ENCODE data around the gene TMOD1.
"Not testable (repeated sequence)": the region's sequence is repeated elsewhere in the genome, so short reads cannot be mapped to it uniquely, and the experiment has no call there.

The TMOD1 gene

GRCh38 chr9:97501177-97501971, at the start of gene TMOD1:
TSS of gene TMOD1 (plus strand) at chr9:97501666. CDS start at chr9:97524189, 22,523 bp downstream.
- peak; percentile 20 for DNase-seq (ENCODE audit: low spot score)

GRCh38 chr9:97453573-97453972, 47.9 kb upstream of the TMOD1 start:
- not testable (repeated sequence) for DNase-seq (ENCODE audit: low spot score)

GRCh38 chr9:97456841-97457240, 44.6 kb upstream of the TMOD1 start:
- not testable (repeated sequence) for DNase-seq (ENCODE audit: low spot score)

GRCh38 chr9:97459326-97459725, 42.1 kb upstream of the TMOD1 start:
- no peak for DNase-seq (ENCODE audit: low spot score)

DNA sequence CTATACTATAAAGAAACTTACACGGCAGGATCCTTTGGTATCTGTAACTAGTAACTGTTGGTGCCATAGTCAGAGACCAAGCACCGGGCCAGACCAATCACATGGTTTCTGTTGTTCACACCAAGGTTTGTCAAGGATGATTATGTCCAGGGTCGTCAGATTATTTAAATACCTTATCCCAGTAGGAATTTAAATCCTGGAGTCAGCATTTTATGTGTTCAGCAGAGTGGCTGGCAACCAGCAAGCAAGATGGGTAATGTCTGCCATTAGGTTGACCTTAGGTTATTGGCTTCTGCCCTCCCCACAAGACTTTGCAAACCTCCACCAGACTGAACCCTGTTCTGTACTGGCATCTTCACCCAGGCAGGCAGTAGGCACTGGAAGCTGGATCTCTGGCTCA, 39.3 kb upstream of the TMOD1 start:
- DNase-seq (ENCODE audit: low spot score): no peak

GRCh38 chr9:97462914-97463313, 38.6 kb upstream of the TMOD1 start:
- no peak for DNase-seq (ENCODE audit: low spot score)

DNA sequence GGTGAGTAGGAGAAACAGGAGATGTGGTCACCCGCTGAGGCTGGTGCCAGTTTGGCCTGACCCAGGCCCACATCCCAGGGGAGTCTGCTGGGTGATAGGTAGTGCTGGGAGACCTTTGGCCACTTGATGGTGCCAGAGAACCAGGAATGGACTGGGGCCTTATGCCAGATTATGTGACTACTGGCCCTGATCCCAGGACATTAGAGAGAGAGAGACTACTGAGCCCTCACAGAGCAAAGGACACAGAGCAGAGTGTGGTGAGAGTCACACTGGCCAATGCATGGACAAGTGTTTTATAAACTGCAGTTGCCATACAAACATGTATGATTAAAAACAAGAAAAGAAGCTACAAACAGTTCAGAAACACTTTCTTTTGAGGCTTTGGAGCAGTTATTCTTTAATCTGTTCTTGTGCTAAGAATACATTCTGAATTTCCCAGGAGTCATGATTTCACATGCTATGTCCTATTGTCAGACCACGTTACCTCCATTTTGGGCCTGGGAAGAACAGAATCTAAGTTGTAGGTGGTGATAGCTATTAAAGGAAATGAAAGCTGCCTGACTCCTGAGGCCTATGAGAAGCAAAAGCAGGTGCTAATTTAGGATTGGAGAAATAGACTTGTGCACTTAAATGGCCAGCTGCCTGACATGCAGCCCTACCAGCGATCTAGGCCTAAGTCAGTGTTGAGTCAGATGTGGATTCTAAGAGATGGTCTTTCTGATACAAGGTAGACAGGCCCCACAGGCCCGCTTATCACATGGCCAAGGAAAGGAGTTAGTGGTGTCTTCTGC, 32.6 kb upstream of the TMOD1 start:
- DNase-seq (ENCODE audit: low spot score): peak; percentile 7

- DNase-seq (ENCODE audit: low spot score): no peak
Measured at GRCh38 chr9:97470076-97470475, 31.4 kb upstream of the TMOD1 start.

DNA sequence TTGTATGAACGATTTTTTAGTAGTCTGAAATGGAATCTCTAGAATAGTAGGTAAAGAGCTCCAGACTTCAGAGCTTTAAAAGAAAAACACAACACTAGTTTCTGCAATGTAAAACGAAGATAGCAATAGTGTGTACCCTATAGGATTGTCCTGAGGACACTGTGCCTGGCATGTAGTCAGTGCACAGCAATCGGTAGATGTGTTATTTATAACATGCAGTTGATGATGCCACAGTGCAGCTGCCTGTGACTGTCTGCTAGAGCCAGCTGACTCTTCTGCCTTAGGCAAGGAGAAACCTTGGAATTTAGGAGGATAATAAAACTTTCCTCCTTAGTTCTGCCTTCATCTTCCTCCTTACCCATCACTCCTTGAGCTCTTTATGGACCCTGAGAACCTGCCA, 27.7 kb upstream of the TMOD1 start:
- no peak for DNase-seq (ENCODE audit: low spot score)

GRCh38 chr9:97474372-97474925, 27.0 kb upstream of the TMOD1 start:
- no peak for DNase-seq (ENCODE audit: low spot score)

GRCh38 chr9:97475059-97475458, 26.4 kb upstream of the TMOD1 start:
- DNase-seq (ENCODE audit: low spot score): no peak

GRCh38 chr9:97478301-97478981, 23.0 kb upstream of the TMOD1 start:
- no peak for DNase-seq (ENCODE audit: low spot score)

- no peak for DNase-seq (ENCODE audit: low spot score)
Measured at GRCh38 chr9:97479496-97480159, 21.8 kb upstream of the TMOD1 start.

DNA sequence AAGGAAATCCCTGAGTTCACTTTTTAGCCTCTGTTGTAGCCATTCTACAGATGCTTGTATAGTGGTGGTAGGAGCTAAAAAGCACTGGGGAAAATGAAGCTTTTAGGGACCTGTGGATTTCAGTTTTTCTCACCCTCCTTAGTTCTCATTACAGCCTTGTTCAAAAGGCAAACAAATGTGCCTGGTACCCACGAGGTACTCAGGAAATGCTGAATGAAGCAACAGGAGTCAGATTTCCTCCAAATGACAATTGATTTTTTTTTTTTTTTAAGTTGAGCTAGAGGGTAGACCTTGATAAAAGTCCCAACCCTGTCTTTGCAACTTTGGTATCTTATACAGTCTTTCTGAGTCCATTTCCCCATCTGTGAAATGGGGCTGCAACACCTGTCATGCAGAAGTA, 21.3 kb upstream of the TMOD1 start:
- no peak for DNase-seq (ENCODE audit: low spot score)

DNA sequence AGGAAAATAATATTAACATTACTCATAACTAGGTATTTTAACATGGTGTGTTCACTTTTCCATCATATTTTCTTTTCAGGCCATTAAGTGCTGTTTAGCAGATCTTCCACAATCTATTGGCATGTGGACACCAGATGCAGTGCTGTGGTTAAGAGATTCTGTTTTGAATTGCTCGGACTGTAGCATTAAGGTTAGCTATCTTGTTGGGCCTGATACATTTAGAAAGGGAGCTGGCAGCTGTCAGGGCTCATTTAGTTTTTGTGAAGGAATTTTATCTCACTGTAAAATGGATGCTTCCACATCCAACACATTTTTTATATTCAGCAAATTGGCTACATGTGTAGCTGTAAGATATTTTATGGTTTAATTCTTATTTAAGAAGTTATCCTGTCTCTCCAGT, 20.7 kb upstream of the TMOD1 start:
- DNase-seq (ENCODE audit: low spot score): no peak

DNA sequence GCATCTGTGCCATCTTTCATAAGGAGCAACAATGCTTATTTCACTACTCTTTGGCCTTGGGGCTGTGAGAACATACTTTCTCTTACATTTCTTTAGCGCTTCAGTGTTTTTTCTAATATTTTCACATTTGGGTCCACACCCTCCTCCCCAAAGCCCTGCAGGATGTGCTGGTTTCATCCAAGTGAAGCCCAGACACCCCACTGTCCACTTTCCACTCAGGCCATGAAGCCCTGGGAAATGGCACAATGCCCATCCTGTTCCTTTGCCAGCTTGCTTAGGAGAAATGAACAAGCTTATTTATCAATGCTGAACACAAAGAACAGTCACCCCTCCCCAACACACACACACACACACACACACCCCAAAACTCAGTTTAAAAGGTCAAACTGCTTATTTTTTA, 17.3 kb upstream of the TMOD1 start:
- DNase-seq (ENCODE audit: low spot score): no peak

GRCh38 chr9:97487107-97487506, 14.4 kb upstream of the TMOD1 start:
- no peak for DNase-seq (ENCODE audit: low spot score)

- DNase-seq (ENCODE audit: low spot score): no peak
Measured at GRCh38 chr9:97487861-97488260, 13.6 kb upstream of the TMOD1 start.

- no peak for DNase-seq (ENCODE audit: low spot score)
Measured at GRCh38 chr9:97491216-97491999, 10.1 kb upstream of the TMOD1 start.

DNA sequence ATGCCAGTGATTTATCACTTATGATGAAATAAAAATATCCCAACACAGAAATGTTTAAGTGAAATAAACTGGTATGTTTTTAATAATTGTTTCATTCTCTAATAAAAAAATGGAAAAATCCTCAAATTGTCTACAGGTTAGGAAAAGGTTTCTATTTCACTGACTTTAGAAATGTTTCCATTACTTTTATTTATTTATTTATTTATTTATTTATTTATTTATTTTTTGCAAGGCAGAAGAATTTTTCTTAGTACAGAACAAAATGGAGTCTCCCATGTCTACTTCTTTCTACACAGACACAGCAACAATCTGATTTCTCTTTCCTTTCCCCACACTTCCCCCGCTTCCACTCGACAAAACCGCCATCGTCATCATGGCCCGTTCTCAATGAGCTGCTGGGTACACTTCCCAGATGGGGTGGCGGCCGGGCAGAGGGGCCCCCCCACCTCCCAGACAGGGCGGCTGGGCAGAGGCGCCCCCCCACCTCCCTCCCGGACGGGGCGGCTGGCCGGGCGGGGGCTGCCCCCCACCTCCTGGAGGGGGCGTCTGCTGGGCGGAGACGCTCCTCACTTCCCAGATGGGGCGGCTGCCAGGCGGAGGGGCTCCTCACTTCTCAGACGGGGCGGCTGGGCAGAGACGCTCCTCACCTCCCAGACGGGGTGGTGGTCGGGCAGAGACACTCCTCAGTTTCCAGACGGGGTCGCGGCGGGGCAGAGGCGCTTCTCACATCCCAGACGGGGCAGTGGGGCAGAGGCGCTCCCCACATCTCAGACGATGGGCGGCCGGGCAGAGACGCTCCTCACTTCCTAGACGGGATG, 3.7 kb upstream of the TMOD1 start:
- DNase-seq (ENCODE audit: low spot score): not testable (repeated sequence)
